Urothelium cell line (cell line): ENCODE data around the gene KLHL18.
"Not testable (repeated sequence)": the region's sequence is repeated elsewhere in the genome, so short reads cannot be mapped to it uniquely, and the experiment has no call there.

Source experiments
- DNase-seq: peaks from one replicate; pipeline ENCODE4 v3.0.0; 2011; ENCODE audit warnings: low spot score, mixed read lengths
- FAIRE-seq: peaks from 2 replicates; lab custom pipeline; 2011; peaks lifted over from hg19 to GRCh38; lab: Jason Lieb, UNC

KLHL18 gene

DNA sequence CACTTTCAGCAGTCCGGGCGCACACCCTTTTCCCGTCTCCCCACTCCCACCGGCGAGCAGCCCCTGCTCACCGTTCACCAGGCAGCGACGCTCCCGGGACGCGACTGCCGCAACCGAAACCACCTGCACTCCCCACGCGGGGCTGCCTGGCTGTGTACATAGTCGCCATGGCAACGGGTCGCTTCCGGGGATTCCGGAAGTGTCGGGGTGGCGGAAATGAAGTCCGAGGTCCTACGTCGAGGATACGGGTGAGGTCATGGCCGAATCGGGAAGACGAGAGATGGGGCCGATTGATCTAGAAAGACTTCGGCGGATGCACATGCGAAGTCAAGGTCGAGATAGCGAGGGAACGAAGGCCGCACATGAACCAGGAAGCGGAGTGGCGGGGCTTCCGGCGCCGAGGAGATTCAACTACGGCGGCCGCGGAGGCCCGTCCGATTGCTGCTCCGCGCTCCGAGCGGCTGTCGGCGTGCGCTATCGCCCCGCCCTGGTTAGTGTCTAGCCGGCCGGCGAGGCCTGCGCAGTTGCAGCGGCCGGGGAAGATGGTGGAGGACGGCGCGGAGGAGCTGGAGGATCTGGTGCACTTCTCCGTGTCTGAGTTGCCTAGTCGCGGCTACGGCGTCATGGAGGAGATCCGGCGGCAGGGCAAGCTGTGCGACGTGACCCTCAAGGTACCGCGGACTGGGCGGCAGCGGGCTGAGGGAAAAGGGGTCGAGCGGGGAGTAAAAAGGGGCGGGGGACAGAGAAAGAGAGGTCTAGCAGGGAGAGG, at the start of gene KLHL18, which contains the start of gene KIF9:
TSS of gene KLHL18 (plus strand) at position 521 of the 769 bp plus-strand sequence. CDS start at position 543, 22 bp downstream.
TSS of gene KIF9 (minus strand) at position 376 of the 769 bp plus-strand sequence. CDS start 5,425 bp downstream, outside the sequence.
- FAIRE-seq = peak; percentile 91
- DNase-seq = peak; percentile 95

DNA sequence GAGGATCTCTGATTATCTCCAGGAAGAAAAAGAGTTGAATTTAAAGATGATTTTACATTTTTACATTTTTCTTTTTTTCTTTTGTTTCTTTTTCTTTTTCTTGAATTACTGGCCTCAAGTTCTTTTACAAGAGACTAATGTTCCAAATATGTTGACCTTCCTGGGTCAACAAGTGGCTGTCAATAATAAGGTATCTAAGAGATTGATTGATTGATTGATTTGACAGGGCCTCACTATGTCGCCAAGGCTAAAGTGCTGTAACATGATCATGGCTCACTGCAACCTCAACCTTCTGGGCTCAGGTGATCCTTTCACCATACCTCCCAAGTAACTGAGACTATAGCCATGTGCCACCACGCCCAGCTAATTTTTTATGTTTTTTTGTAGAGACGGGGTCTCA, 44.7 kb upstream of the KLHL18 start:
- DNase-seq (no peak), FAIRE-seq (no peak)

DNA sequence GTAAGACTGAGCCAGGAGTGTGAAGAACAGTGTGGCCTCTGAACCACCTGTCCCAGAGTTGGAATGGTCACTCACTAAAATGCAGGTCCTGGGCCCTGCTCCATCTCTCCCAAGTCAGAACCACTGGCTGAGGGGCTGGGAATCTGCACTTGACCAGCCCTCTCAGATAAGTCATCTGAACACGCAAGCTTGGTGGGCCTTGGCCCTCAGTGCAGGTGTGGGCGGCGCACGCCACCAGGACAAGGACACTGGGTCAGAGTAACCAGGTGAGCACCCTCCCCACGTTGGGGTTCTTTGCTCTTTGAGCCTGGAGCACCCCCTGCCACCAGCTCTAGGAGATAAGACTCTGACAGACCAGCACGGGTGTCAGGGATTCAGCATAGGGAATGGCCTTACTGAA, 42.8 kb upstream of the KLHL18 start:
- DNase-seq = no peak

GRCh38 chr3:47243419-47244147, 39.2 kb upstream of the KLHL18 start:
- DNase-seq = no peak

More for the DNA sequence above, 42.8 kb upstream of the KLHL18 start:
- FAIRE-seq = no peak

DNA sequence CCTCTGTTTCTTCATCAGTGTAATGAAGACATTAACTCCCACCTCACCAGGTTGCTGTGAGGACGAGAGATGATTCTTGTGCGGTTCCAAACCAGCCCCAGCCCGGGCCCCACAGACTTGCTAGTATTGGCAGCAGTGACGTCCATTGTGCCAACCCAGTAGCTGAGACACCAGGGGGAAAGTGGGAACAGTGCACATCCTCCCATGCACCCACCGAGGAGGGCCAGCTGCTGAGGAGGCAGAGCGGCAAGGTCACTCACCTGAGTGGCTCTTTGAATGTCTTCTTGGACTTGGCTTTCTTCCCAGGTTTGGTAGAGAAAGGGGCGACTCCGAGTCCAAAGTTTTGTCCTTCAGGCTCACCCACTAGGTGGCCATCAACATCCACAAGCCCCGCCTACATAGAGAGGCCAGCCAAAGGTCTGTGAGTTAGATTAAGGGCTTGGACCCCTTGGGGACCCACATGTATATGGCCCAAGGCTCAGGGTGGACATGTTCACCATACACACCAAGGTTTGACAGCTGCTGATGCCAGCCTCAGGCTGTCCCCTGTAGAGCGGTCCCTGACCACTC, 38.1 kb upstream of the KLHL18 start:
- FAIRE-seq (no peak), DNase-seq (no peak)

More at GRCh38 chr3:47243419-47244147, 39.2 kb upstream of the KLHL18 start:
- no peak for FAIRE-seq

DNA sequence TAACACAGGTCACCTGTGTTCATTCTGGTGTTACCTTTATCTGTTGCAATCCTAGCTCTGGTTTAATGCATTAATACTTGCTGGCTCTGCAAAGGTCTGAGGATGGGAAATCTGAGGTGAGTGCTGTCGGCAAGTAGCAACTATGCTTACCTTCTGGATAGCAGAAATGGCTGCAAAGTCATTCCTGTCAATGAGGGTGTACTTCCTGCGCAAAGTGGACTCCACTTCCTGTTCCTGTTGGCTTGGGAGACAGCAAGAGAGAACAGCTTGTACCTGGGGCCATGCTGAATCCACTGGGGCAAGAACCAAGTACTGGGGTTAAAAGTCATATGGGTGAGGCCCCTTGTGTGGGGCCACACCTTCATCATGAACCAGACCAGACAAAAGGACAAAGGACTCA, 37.5 kb upstream of the KLHL18 start:
- FAIRE-seq (no peak), DNase-seq (no peak)

GRCh38 chr3:47247131-47248064, 35.3 kb upstream of the KLHL18 start:
- DNase-seq (no peak), FAIRE-seq (no peak)

DNA sequence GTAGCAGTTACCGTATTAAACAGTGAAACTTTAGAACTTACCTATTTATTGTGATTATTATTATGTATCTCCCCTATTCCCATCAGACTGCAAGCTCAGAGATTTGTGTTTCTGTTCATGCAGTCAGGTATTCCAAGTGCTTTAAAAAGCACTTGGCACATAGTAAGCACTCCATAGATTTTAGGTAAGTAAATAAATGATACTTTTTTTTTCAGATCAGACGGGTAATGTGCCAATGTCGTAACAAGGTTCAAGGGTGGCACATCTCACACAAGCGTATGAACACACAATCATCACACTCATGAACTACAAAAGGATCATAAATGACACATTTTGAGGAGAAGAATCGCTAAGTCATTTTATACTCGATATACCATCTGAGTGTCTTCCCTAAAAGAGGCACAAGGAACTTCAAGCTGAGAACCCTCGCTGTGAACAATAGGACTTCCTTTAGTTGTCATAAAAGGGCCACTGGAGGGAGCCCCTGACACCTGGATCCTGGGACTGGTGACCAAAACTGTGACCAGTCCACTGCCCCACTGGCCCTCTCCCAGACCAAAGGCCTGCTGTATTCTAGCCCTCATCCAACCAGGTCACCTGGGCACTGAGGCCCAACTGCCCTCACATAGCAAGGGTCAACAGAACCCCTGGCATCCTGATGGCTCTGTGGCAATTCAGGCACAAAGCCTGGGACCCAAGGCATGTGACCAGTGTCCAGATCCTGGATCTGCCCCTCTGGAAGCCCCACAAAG, 32.3 kb upstream of the KLHL18 start:
- no peak for FAIRE-seq
- DNase-seq = peak; percentile 33

DNA sequence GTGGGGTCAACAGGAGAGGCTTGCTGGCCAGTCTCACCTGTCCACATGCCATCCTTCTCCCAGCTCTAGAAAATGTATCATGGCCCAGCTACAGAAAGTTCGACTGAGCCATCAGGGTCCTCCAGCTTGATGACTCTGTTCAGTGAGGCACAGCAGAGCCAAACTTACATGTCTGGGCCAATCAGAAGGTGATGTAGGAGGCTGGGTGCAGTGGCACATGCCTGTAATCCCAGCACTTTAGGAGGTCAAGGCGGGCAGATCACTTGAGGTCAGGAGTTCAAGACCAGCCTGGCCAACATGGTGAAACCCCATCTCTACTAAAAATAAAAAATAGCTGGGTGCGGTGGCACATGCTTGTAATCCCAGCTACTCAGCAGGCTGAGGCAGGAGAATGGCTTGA, 31.7 kb upstream of the KLHL18 start:
- not testable (repeated sequence) for FAIRE-seq, DNase-seq

GRCh38 chr3:47251689-47252088, 31.1 kb upstream of the KLHL18 start:
- DNase-seq (no peak), FAIRE-seq (no peak)

DNA sequence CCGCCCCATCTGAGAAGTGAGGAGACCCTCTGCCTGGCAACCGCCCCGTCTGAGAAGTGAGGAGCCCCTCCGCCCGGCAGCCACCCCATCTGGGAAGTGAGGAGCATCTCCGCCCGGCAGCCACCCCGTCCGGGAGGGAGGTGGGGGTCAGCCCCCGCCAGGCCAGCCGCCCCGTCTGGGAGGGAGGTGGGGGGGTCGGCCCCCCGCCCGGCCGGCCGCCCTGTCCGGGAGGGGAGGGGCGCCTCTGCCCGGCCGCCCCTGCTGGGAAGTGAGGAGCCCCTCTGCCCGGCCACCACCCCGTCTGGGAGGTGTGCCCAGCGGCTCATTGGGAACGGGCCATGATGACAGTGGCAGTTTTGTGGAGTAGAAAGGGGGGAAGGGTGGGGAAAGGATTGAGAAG, 26.4 kb upstream of the KLHL18 start:
- not testable (repeated sequence) for FAIRE-seq, DNase-seq

DNA sequence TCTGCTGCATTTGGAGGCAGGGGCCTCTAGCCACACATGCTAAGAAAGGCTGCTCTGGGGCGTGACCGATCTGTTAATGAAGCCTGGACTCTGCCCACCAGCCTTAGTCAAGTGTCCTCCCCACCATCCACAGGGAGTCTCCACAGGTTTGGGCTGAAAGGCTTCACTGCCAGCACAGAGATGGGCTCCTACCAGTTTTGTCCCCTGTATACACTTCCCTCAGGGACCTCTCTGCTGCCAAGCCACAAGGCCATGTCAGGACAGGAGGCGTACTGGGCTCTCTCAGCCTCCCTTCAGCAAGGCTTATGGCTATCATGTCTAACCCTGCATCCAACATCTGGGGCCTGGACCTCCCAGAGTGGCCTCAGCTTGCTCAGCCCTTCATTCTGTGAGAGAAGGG, 23.6 kb upstream of the KLHL18 start:
- DNase-seq = no peak
- FAIRE-seq = no peak

- DNase-seq = no peak
- no peak for FAIRE-seq
These were observed 22.1 kb upstream of the KLHL18 start for GRCh38 chr3:47260605-47261004.

DNA sequence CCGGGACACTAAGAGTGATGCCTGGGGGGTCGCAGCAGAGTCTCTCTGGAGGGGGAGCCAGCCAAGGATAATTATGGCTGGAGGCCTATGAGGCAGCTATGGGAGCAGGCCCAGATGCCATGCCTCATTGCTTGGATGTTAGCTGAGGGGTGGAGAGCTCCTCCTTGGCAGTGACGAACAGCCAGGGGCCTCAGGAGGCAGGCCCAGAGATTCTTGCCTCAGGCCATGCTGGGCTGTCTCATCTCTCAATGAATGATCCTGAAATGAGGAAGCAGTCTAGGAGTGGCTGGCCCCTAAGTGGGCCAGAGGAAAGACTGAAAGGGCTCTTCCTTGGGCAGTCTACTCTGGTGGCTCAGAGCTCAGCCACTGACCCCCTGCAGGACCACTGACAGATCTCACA, 21.4 kb upstream of the KLHL18 start:
- DNase-seq = no peak
- FAIRE-seq = no peak

DNA sequence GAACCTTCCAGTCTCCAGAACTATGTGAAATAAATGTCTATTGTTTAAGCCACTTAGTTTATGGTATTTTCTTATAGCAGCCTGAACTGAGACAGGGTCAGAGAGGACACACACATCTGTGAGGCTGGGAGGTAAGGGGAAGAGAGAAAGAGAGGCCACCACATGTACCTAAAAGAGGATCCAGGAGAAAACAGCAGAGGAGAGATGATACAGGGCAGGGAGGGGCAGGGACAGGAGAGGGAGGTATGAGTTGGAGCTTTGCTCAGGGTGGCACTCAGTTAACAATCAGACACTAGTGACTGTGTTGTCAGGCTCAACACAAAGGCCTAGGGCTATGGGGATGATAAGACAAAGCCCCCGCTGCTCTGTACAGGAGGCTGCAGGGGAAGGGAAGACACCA, 17.7 kb upstream of the KLHL18 start:
- FAIRE-seq (no peak), DNase-seq (no peak)

DNA sequence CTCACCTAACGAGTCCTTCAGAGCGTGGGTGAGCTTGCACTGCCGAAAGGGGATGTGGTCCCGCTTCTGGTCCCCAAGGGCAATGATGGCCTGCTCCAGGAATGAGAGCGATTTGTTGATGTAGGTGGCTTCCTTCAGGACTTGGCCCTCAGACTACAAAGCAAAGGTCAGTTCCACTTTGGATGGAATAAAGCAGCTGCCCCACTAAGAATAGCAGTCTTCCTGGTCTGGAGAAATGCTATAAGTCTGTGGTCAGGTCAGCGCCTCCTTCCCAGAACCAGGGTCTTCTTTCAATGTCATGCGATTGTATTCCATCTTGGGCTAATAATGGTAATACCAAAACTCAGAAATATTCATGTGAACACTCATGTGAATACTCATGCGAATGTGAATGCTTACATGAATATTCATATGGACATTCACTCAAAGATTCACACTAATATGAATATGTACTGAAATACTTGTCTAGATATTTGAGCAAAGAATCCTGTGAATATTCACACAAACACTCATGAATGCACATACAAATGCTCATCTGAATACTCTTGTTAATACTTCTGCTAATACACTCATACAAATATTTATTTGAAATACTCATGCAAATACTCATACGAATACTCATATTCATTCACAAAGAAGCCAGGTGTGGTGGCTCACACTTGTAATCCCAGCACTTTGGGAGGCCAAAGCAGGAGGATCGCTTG, 16.9 kb upstream of the KLHL18 start:
- FAIRE-seq = no peak
- no peak for DNase-seq

GRCh38 chr3:47266709-47267489, 15.8 kb upstream of the KLHL18 start:
- DNase-seq (peak; percentile 93), FAIRE-seq (peak; percentile 72)

GRCh38 chr3:47267490-47267824, 15.3 kb upstream of the KLHL18 start:
- DNase-seq = no peak
- FAIRE-seq = no peak

DNA sequence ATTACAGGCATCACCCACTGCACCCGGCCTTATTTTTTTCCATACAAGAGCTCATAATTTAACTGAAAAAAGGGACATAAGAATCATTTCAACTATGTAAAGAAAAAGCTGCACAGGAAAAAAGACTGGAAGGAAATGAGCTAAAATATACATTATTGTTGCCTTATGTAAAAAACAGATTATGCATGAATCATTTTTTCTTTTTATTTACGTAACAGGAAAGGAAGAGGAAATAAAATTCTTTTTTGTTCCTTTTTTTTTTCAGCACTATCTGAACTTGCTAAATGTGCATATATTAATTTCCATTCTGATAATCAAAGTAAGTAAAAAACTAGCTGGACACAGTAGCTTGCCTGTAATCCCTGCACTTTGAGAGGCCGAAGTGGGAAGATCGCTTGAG, 12.2 kb upstream of the KLHL18 start:
- FAIRE-seq (no peak), DNase-seq (no peak)
